HCT116 (cell line): ENCODE measurements around the gene INTS2. TPM values are rescaled to one million over a fixed set of nuclear protein-coding genes. Genes with fewer than 3 reads are reported as not detected.

Experiments
- ATAC-seq: fragments of 200-7000 bp; cut with Tn5 transposase; 2 replicates; pipeline ENCODE4 v1.9.1; 2020; ENCODE audit warnings: mild to moderate bottlenecking, moderate library complexity
- BruUV-seq: library from RNA; stranded (reverse); fragments of 400-500 nt; replicated peaks from 2 replicates; lab custom pipeline; 2021; lab: Mats Ljungman, UMichigan
- CTCF ChIA-PET: fragments of 300-600 bp; sonication (Branson Sonifier 250); formaldehyde crosslinking; loops from one replicate; lab custom pipeline; 2021; ENCODE audit warnings: antibody characterized with exemption; lab: Charles Lee
- POLR2A ChIA-PET: fragments of 300-600, 350-600 bp; sonication (Branson Sonifier 250); formaldehyde crosslinking; loops from one replicate; lab custom pipeline; 2021; ENCODE audit warnings: antibody characterized with exemption; lab: Charles Lee
- RAD21 ChIA-PET, 2 experiments: fragments of 300-600 bp; sonication (Branson Sonifier 250); formaldehyde crosslinking; loops; one replicate each; lab custom pipeline; 2023; ENCODE audit warnings: low total read pairs in 2 of 2; ENCODE audit not compliant: uncharacterized antibody in 2 of 2, unreplicated experiment in 2 of 2, low non-redundant PET in 1 of 2; lab: Charles Lee
- DNase-seq: peaks from one replicate; pipeline ENCODE4 v3.0.0-alpha.2; 2010; ENCODE audit warnings: low read depth, low spot score
- H2AFZ ChIP-seq: fragments of 200-600 bp; shearing (Covaris generic), sonication (generic); 2 replicates; pipeline ENCODE4 v1.6.1; 2017; ENCODE audit warnings: low read depth, mixed run types, mixed read lengths, antibody characterized with exemption, low read length; ENCODE audit not compliant: poor library complexity, severe bottlenecking
- H3K27ac ChIP-seq: 2 replicates; pipeline ENCODE4 v1.5.1; 2012; ENCODE audit warnings: low read depth, low read length
- H3K27me3 ChIP-seq: fragments of 200-600 bp; sonication (generic); 2 replicates; pipeline ENCODE4 v1.6.1; 2016; ENCODE audit warnings: mixed run types, low read length, mixed read lengths; ENCODE audit not compliant: insufficient read depth
- H3K36me3 ChIP-seq, 2 experiments: fragments of 200-500 bp in 1 of 2; fragments of 200-600 bp in 1 of 2; sonication (Bioruptor generic) in 1 of 2; sonication (generic) in 1 of 2; 2 replicates each; pipeline versions ENCODE4 v1.5.1 to v1.6.1; 2014 to 2016; ENCODE audit warnings: low read length in 2 of 2, inconsistent platforms in 1 of 2, mixed read lengths in 1 of 2, mixed run types in 1 of 2; ENCODE audit not compliant: insufficient read depth in 2 of 2, control insufficient read depth in 1 of 2
- H3K4me1 ChIP-seq, 2 experiments: fragments of 200-600 bp in 1 of 2; sonication (generic) in 1 of 2; 2 replicates each; pipeline versions ENCODE4 v1.5.1 to v1.6.1; 2012 to 2017; ENCODE audit warnings: low read length in 2 of 2, inconsistent platforms in 1 of 2, mild to moderate bottlenecking in 1 of 2, mixed read lengths in 1 of 2, mixed run types in 1 of 2, moderate library complexity in 1 of 2; ENCODE audit not compliant: insufficient read depth in 2 of 2, control insufficient read depth in 1 of 2
- H3K4me2 ChIP-seq: fragments of 200-600 bp; sonication (generic); 2 replicates; pipeline ENCODE4 v1.6.1; 2017; ENCODE audit warnings: mixed run types, low read length, mixed read lengths
- H3K4me3 ChIP-seq, 2 experiments: fragments of 200-600 bp in 1 of 2; sonication (generic) in 1 of 2; replicated peaks in 1 of 2; 2 replicates each; pipeline ENCODE4 v1.5.1; 2011 to 2016; ENCODE audit warnings: low read length in 2 of 2, control low read depth in 1 of 2, low read depth in 1 of 2, mild to moderate bottlenecking in 1 of 2, mixed read lengths in 1 of 2, mixed run types in 1 of 2
- H3K79me2 ChIP-seq: fragments of 200-600 bp; sonication (generic); 2 replicates; pipeline ENCODE4 v1.6.1; 2017; ENCODE audit warnings: mild to moderate bottlenecking, mixed run types, low read length, moderate library complexity, mixed read lengths; ENCODE audit not compliant: insufficient read depth
- H3K9ac ChIP-seq: fragments of 200-600 bp; sonication (generic); 2 replicates; pipeline ENCODE4 v1.6.1; 2016; ENCODE audit warnings: low read length, mixed read lengths
- H3K9me2 ChIP-seq: fragments of 200-600 bp; sonication (generic), shearing (Covaris generic); 2 replicates; pipeline ENCODE4 v1.6.1; 2017; ENCODE audit warnings: mixed run types, mild to moderate bottlenecking, moderate library complexity; ENCODE audit not compliant: insufficient read depth
- H3K9me3 ChIP-seq, 2 experiments: fragments of 200-500 bp in 1 of 2; fragments of 200-600 bp in 1 of 2; sonication (Bioruptor generic) in 1 of 2; sonication (generic) in 1 of 2; 2 replicates each; pipeline ENCODE4 v1.6.1; 2014 to 2017; ENCODE audit warnings: low read length in 2 of 2, mixed read lengths in 2 of 2, inconsistent platforms in 1 of 2, low read depth in 1 of 2, mild to moderate bottlenecking in 1 of 2, mixed run types in 1 of 2, moderate library complexity in 1 of 2; ENCODE audit not compliant: control insufficient read depth in 1 of 2, insufficient read depth in 1 of 2
- H4K20me1 ChIP-seq: fragments of 200-600 bp; sonication (generic), shearing (Covaris generic); 2 replicates; pipeline ENCODE4 v1.6.1; 2017; ENCODE audit warnings: mixed run types, mild to moderate bottlenecking, moderate library complexity; ENCODE audit not compliant: insufficient read depth
- EGR1 ChIP-seq: IDR thresholded peaks from 2 replicates; pipeline ENCODE4 v1.6.1; 2012; ENCODE audit warnings: low read depth
- EZH2phosphoT487 ChIP-seq: fragments of 200-600 bp; IDR thresholded peaks from 2 replicates; pipeline ENCODE4 v1.6.1; 2018; ENCODE audit warnings: antibody characterized with exemption, borderline replicate concordance
- FOSL1 ChIP-seq: IDR thresholded peaks from 2 replicates; pipeline ENCODE4 v1.6.1; 2012; ENCODE audit warnings: low read depth
- JUND ChIP-seq: IDR thresholded peaks from 2 replicates; pipeline ENCODE4 v1.6.1; 2012
- POLR2A ChIP-seq: IDR thresholded peaks from 2 replicates; pipeline ENCODE4 v1.7.0; 2011; ENCODE audit warnings: borderline replicate concordance; ENCODE audit not compliant: insufficient read depth, insufficient read length; ENCODE audit errors: extremely low read depth
- POLR2AphosphoS5 ChIP-seq: IDR thresholded peaks from 2 replicates; pipeline ENCODE4 v1.6.1; 2011; ENCODE audit warnings: mild to moderate bottlenecking, low read depth, low read length, moderate library complexity
- RAD21 ChIP-seq: IDR thresholded peaks from 2 replicates; pipeline ENCODE4 v1.6.1; 2012; ENCODE audit warnings: low read depth, mild to moderate bottlenecking
- SRF ChIP-seq: IDR thresholded peaks from 2 replicates; pipeline ENCODE4 v1.6.1; 2012; ENCODE audit warnings: low read depth
- YY1 ChIP-seq: IDR thresholded peaks from 2 replicates; pipeline ENCODE4 v1.6.1; 2011; ENCODE audit warnings: low read length, low read depth, moderate library complexity, mild to moderate bottlenecking; ENCODE audit not compliant: insufficient replicate concordance; ENCODE audit errors: extremely low read depth
- ZFX ChIP-seq: fragments of 450-650 bp; IDR thresholded peaks from 2 replicates; pipeline ENCODE4 v1.6.1; 2017
- ZNF274 ChIP-seq: fragments of 200-500 bp; sonication (Bioruptor generic); IDR thresholded peaks from 2 replicates; pipeline ENCODE4 v1.6.1; 2014; ENCODE audit warnings: mild to moderate bottlenecking, low read depth, low read length, inconsistent platforms
- intact Hi-C: fragments of 100-400 bp; cut with micrococcal nuclease; formaldehyde crosslinking; loops from 2 replicates; pipeline ENCODE4 v1.10.0; 2022
- total RNA-seq: library from RNA; stranded (reverse); gene quantifications from one replicate; pipeline ENCODE4 v1.2.1, GENCODE V29; 2021; ENCODE audit not compliant: unreplicated experiment
- TF ChIP-seq, protein P1 (sequence below): IDR thresholded peaks from 2 replicates; pipeline ENCODE4 v1.6.1; 2012; ENCODE audit warnings: low read depth

The INTS2 gene
- total RNA-seq, 1 experiment from 2014 or later, result 40.5 TPM

DNA sequence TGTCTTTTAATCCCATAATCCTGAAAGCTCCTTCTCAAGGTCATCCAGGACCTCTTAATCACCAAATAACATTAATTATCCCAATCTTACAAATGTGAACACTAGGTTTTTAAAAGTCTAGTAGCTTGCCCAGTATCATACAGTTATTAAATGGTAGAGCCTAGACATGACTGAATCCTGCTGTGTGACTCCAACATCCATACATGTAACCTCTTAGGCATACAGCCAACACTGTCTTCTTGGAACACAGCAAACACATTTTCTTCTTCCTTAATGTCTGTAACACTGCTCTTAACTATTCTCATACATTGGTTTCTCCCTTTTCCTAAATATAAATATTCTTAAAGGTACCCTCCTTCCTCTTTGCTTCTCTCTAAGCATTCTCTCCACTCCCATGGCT, 78.1 kb downstream of the INTS2 start:
- POLR2A ChIA-PET, result no interaction called here
- H3K27me3 ChIP-seq, result no peaks in the 10 kb centered on the region
- no peak for TF ChIP-seq POLR2A
- no peak overlapping the region for H3K9ac ChIP-seq
- ATAC-seq (no peak), DNase-seq (no peak)
- no TSS peak for BruUV-seq
- CTCF ChIA-PET, result no interaction called here
- H3K79me2 ChIP-seq, result peaks cover 10% of the 10 kb centered on the region
- peaks cover 9 to 21% of the 10 kb centered on the region in 2 experiments; a peak in 3 of 4 replicates for H3K36me3 ChIP-seq
- intact Hi-C loops, result no loop called here
- no peak overlapping the region for H3K4me3 ChIP-seq
- H3K4me1 ChIP-seq, result no peaks in the 10 kb centered on the region
- H3K4me2 ChIP-seq, result no peak overlapping the region
- H3K27ac ChIP-seq, result no peak overlapping the region
- H3K9me2 ChIP-seq, result no peaks in the 10 kb centered on the region
- H4K20me1 ChIP-seq, result no peaks in the 10 kb centered on the region
- RAD21 ChIA-PET, result no interaction called here
- H2AFZ ChIP-seq, result no peak overlapping the region
- no peaks in the 10 kb centered on the region for H3K9me3 ChIP-seq

DNA sequence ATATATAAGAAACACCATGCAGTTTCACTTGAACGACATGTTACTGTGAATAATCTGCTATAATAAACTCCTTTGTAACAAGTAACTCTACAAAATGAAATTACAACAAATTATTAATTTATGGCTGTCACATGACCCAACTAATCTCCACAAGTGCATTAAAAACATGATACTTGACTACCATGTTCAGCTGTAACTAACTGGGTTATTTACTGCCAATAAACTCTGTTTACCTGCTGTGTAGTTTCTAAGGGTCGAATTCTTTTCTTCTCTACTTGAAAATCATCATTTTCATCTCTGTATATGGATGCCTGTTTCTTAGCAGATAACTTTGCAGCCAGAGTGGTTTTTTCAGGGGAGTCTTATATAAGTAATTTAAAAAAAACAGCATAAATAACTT, 78.9 kb downstream of the INTS2 start:
- ChIA-PET RAD21 (no interaction called here), POLR2A (no interaction called here), CTCF (no interaction called here)
- Histone ChIP-seq H3K4me1 (no peaks in the 10 kb centered on the region), H4K20me1 (no peaks in the 10 kb centered on the region), H3K27me3 (no peaks in the 10 kb centered on the region), H3K27ac (no peak overlapping the region), H3K4me3 (no peak overlapping the region), H3K9ac (no peak overlapping the region), H3K4me2 (no peak overlapping the region), H3K9me2 (no peaks in the 10 kb centered on the region), H3K9me3 (no peaks in the 10 kb centered on the region), H2AFZ (no peak overlapping the region), H3K79me2 (peaks cover 8% of the 10 kb centered on the region; the same call in 1 of the 2 replicates), H3K36me3 (peaks cover 9 to 28% of the 10 kb centered on the region in 2 experiments; a peak in 3 of 4 replicates)
- ATAC-seq, result no peak
- BruUV-seq, result no TSS peak
- intact Hi-C loops, result no loop called here
- DNase-seq, result no peak
- no peak for TF ChIP-seq EZH2phosphoT487
- TF ChIP-seq EGR1, result no peak
- TF ChIP-seq YY1, result no peak
- TF ChIP-seq JUND, result no peak
- no peak for TF ChIP-seq ZNF274
- no peak for TF ChIP-seq POLR2A
- TF ChIP-seq SRF, result no peak
- TF ChIP-seq POLR2AphosphoS5, result no peak
- no peak for TF ChIP-seq ZFX
- TF ChIP-seq, protein P1, sequence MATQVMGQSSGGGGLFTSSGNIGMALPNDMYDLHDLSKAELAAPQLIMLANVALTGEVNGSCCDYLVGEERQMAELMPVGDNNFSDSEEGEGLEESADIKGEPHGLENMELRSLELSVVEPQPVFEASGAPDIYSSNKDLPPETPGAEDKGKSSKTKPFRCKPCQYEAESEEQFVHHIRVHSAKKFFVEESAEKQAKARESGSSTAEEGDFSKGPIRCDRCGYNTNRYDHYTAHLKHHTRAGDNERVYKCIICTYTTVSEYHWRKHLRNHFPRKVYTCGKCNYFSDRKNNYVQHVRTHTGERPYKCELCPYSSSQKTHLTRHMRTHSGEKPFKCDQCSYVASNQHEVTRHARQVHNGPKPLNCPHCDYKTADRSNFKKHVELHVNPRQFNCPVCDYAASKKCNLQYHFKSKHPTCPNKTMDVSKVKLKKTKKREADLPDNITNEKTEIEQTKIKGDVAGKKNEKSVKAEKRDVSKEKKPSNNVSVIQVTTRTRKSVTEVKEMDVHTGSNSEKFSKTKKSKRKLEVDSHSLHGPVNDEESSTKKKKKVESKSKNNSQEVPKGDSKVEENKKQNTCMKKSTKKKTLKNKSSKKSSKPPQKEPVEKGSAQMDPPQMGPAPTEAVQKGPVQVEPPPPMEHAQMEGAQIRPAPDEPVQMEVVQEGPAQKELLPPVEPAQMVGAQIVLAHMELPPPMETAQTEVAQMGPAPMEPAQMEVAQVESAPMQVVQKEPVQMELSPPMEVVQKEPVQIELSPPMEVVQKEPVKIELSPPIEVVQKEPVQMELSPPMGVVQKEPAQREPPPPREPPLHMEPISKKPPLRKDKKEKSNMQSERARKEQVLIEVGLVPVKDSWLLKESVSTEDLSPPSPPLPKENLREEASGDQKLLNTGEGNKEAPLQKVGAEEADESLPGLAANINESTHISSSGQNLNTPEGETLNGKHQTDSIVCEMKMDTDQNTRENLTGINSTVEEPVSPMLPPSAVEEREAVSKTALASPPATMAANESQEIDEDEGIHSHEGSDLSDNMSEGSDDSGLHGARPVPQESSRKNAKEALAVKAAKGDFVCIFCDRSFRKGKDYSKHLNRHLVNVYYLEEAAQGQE, result no peak
- TF ChIP-seq RAD21, result no peak
- TF ChIP-seq FOSL1, result no peak
